B cell (primary cell): Measurements from ENCODE around the gene NR1H3.

Source experiments
- CTCF ChIP-seq: fragments of 200-600 bp; IDR thresholded peaks from one replicate; pipeline ENCODE4 v1.8.0; 2022; ENCODE audit warnings: antibody characterized with exemption, mild to moderate bottlenecking
- EZH2 ChIP-seq: IDR thresholded peaks from 2 replicates; pipeline ENCODE4 v1.6.1; 2012; ENCODE audit warnings: borderline replicate concordance, low read depth, mild to moderate bottlenecking, moderate library complexity, low read length; ENCODE audit not compliant: insufficient read depth, poor library complexity, severe bottlenecking

- TF ChIP-seq CTCF (no peak), EZH2 (no peak)
Measured at GRCh38 chr11:47248304-47248663, 9.5 kb upstream of the NR1H3 start.
